Body of pancreas (tissue), 4 donors: Measurements from ENCODE around the gene URM1.

Experiments used
- POLR2A ChIP-seq, 3 donors: fragments of 450-650 bp; IDR thresholded peaks; one replicate each; pipeline ENCODE4 v1.6.1; 2016; ENCODE audit warnings: antibody characterized with exemption in 3 of 3, mild to moderate bottlenecking in 2 of 3
- TF ChIP-seq, protein P1 (sequence below), 7 experiments: fragments of 450-650 bp in 4 of 7; fragments of 200-600 bp in 3 of 7; sonication (generic) in 3 of 7; IDR thresholded peaks; one replicate each; pipeline ENCODE4 v1.5.1; 2016 to 2019; ENCODE audit warnings: antibody characterized with exemption in 7 of 7

- TF ChIP-seq, protein P1, sequence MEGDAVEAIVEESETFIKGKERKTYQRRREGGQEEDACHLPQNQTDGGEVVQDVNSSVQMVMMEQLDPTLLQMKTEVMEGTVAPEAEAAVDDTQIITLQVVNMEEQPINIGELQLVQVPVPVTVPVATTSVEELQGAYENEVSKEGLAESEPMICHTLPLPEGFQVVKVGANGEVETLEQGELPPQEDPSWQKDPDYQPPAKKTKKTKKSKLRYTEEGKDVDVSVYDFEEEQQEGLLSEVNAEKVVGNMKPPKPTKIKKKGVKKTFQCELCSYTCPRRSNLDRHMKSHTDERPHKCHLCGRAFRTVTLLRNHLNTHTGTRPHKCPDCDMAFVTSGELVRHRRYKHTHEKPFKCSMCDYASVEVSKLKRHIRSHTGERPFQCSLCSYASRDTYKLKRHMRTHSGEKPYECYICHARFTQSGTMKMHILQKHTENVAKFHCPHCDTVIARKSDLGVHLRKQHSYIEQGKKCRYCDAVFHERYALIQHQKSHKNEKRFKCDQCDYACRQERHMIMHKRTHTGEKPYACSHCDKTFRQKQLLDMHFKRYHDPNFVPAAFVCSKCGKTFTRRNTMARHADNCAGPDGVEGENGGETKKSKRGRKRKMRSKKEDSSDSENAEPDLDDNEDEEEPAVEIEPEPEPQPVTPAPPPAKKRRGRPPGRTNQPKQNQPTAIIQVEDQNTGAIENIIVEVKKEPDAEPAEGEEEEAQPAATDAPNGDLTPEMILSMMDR (IDR thresholded peaks at IDR 0.05) = no peak
- no peak for TF ChIP-seq POLR2A (IDR thresholded peaks at IDR 0.05)
These were observed 4.7 kb downstream of the URM1 start for GRCh38 chr9:128375865-128376264.
